Small intestine (tissue), 7 donors: Measurements from ENCODE around the gene TAS1R2. TPM values are rescaled to one million over a fixed set of nuclear protein-coding genes. Genes with fewer than 3 reads are reported as not detected.

Experiments
- DNase-seq, 2 donors: peaks; one replicate each; pipeline versions ENCODE4 v3.0.0 to v3.0.0-alpha.2; 2013
- FAIRE-seq: peaks from 2 replicates; lab custom pipeline; 2012; peaks lifted over from hg19 to GRCh38; lab: Jason Lieb, UNC
- H3K27ac ChIP-seq, 3 donors: one replicate each; pipeline ENCODE4 v1.5.1; 2013; ENCODE audit warnings: low read length in 2 of 3, mild to moderate bottlenecking in 2 of 3, control low read depth in 1 of 3, inconsistent platforms in 1 of 3, low read depth in 1 of 3, moderate library complexity in 1 of 3
- H3K27me3 ChIP-seq, 3 donors: one replicate each; pipeline ENCODE4 v1.6.1; 2013; ENCODE audit warnings: low read length in 3 of 3, inconsistent platforms in 1 of 3; ENCODE audit not compliant: control insufficient read depth in 3 of 3, insufficient read depth in 3 of 3
- H3K36me3 ChIP-seq, 3 donors: one replicate each; pipeline ENCODE4 v1.6.1; 2013; ENCODE audit warnings: low read length in 3 of 3, inconsistent platforms in 1 of 3, low read depth in 1 of 3, mild to moderate bottlenecking in 1 of 3, moderate library complexity in 1 of 3; ENCODE audit not compliant: control insufficient read depth in 3 of 3, insufficient read depth in 2 of 3
- H3K4me1 ChIP-seq, 3 donors: one replicate each; pipeline ENCODE4 v1.6.1; 2013; ENCODE audit warnings: low read length in 2 of 3, inconsistent platforms in 1 of 3, low read depth in 1 of 3, mild to moderate bottlenecking in 1 of 3, moderate library complexity in 1 of 3; ENCODE audit not compliant: control insufficient read depth in 3 of 3, insufficient read depth in 2 of 3
- H3K4me3 ChIP-seq, 3 donors: one replicate each; pipeline ENCODE4 v1.5.1; 2013; ENCODE audit warnings: low read length in 3 of 3, control low read depth in 1 of 3, inconsistent platforms in 1 of 3, low read depth in 1 of 3, mild to moderate bottlenecking in 1 of 3, moderate library complexity in 1 of 3
- H3K9me3 ChIP-seq, 2 donors: one replicate each; pipeline ENCODE4 v1.6.1; 2013; ENCODE audit warnings: low read depth in 1 of 2, low read length in 1 of 2; ENCODE audit not compliant: control insufficient read depth in 2 of 2, insufficient read depth in 1 of 2
- WGBS, 3 donors: extraction: QIAGEN DNeasy Blood & Tissue Kit; methylation state at CpG; one replicate each; pipeline ENCODE4 v1.1.7; 2013; 5-methylcytosine and 5-hydroxymethylcytosine counted together
- polyA plus RNA-seq, 4 donors: library from polyadenylated mRNA; stranded (reverse) in 3 of 4; unstranded in 1 of 4; fragments of 200-250 nt in 3 of 4; fragments of 120-200 nt in 1 of 4; gene quantifications; one replicate each; pipeline versions ENCODE4 v1.2.1 to v1.2.3, GENCODE V29; 2013
- donor health status: healthy with polysubstance abuse.
- donor health status: control.
- donor health status: control.
- donor health status: Bipolar disorder and iron deficiency.
- donor health status: healthy.

The TAS1R2 gene
- polyA plus RNA-seq, 4 donors = not detected

DNA sequence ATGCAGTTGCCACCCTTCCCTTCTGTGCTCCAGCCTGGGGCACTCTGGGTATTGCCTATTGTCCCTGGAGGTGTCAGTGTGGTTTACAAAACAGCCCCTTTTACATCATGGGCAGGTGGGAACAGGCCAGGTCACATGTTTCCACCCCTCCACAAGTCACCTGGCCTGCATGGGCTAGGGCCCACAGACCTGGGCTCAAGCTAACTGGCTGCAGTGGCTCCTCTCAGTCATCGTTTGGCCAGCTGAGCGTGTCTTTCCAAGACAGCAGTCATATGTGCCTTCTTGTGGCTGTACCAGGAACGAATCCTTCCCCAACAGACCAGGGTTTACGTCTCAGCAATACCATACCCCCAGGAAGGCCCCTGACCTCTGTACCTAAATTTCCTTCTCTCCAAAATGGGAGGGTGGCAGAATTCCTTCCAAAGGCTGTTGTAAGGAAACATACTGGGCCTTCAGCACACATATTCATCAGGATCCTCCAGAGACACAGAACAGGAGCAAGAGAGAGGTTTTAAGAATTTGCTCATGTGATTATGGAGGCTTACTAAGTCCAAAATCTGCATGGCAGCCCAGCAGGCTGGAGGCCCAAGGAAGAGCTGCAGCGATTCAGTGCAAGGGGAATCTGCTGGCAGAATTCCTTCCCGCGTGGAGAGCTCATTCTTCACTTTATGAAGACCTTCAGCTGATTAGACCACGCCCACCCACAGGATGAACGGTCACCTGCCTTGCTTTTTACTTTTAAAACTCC is 10.6 kb upstream of the TAS1R2 start:
- no peaks in the 10 kb centered on the region for H3K4me1 ChIP-seq
- DNase-seq = no peak
- no peak overlapping the region for H3K4me3 ChIP-seq
- H3K27ac ChIP-seq = no peak overlapping the region
- no peak for FAIRE-seq
- 41 to 61% (median 58%) methylated on average over 9 of the region's 9 CpGs for WGBS, 3 donors
- H3K27me3 ChIP-seq = no peaks in the 10 kb centered on the region
- no peaks in the 10 kb centered on the region for H3K9me3 ChIP-seq
- no peaks in the 10 kb centered on the region for H3K36me3 ChIP-seq

DNA sequence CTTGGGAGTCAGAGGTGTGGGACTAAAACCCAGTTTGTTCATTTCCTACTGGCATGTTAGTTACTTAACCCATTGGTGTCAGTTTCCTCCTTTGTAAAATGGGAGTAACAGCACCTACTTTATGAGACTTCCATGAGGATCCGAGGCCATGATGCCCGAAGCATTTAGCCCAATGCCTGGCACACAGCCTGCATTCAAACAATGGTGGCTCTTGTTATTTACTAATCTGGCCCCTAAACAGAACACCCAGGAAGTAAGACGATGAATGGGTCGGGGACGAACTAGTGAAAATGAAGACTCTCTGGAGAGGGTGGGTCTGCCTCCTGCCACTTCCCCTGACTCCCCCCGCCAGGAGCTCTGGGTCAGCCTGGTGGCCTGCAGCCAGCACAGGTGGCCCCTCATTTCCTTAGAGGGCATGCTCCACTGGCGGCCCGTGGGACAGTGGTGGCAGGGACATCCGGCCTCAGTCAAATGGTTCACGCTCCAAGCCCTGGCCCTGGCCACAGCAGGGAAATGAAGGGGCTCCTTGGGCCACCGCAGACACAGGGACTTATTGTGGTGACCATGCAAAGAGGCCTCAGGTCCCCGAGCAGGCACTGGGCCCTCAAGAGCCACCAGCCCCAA is 9.5 kb upstream of the TAS1R2 start:
- FAIRE-seq (no peak), DNase-seq (no peak)
- no peaks in the 10 kb centered on the region for H3K4me1 ChIP-seq
- 73 to 76% (median 74%) methylated on average over 12 of the region's 12 CpGs for WGBS, 3 donors
- H3K9me3 ChIP-seq = no peaks in the 10 kb centered on the region
- no peaks in the 10 kb centered on the region for H3K36me3 ChIP-seq
- no peaks in the 10 kb centered on the region for H3K27me3 ChIP-seq
- H3K4me3 ChIP-seq = no peak overlapping the region
- H3K27ac ChIP-seq = no peak overlapping the region

DNA sequence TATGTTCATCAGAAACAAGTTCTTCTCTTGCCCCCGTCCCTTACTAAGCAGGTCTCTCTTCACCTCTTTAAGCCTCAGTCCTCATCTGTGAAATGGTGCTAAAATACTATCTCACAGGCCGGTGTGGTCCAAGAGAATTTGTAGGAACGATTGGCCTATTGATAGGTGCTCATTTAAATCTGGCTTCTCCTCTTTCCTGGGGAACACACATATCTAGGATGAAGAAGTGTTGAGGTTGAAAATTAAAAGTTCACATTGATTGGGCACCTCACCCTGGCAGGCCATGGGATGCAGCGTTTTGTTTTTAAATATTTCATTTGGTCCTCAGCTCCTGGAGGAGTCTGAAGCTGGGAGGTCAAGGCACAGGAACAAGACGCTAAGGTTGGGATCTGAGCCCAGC is 8.9 kb upstream of the TAS1R2 start:
- no peaks in the 10 kb centered on the region for H3K36me3 ChIP-seq
- H3K27ac ChIP-seq = no peak overlapping the region
- FAIRE-seq = no peak
- no peak overlapping the region for H3K4me3 ChIP-seq
- no peaks in the 10 kb centered on the region for H3K9me3 ChIP-seq
- H3K27me3 ChIP-seq = no peaks in the 10 kb centered on the region
- no peak for DNase-seq
- 71 to 81% (median 79%) methylated on average over 5 of the region's 5 CpGs for WGBS, 3 donors
- H3K4me1 ChIP-seq = no peaks in the 10 kb centered on the region

DNA sequence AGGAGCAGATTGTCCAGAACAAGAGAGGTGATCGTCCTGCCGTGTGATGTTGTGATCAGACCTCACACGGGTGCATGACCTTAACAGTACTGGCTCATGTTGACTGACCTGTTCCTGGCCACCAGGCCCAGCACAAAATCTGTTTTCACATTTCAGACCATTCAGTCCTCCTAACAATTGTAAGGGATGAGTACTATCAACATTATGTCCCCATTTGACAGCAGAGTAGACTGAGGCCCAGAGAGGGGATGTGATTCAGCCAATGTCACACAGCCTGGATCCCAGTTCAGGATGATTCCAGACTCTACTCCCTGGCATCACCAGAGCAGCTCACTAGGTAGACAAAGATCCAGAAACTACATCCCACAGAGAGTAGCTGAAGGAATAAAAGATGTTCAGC is 7.4 kb upstream of the TAS1R2 start:
- no peak for FAIRE-seq
- no peak for DNase-seq
- 80 to 87% (median 86%) methylated on average over 3 of the region's 3 CpGs for WGBS, 3 donors

DNA sequence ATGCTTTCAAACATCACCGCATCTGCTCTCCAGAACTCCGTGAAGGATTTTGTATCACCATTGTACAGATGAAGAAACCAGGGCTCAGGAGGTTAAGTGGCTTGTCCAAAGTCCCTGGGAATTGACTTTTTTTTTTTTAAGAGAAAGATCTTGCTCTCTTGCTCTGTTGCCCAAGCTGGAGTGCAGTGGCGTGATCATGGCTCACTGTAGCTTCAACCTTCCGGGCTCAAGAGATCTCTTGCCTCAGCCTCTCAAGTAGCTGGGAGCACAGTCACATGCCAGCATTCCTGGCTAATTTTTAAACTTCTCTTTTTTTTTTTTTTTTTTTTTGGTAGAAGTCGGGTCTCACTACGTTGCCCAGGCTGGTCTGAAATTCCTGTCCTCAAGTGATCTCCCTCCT is 6.9 kb upstream of the TAS1R2 start:
- FAIRE-seq (no peak), DNase-seq (no peak)
- H3K27ac ChIP-seq = no peak overlapping the region
- H3K4me1 ChIP-seq = no peaks in the 10 kb centered on the region
- H3K9me3 ChIP-seq = no peaks in the 10 kb centered on the region
- 50 to 77% (median 74%) methylated on average over 6 of the region's 6 CpGs for whole genome bisulfite sequencing, 3 donors
- no peaks in the 10 kb centered on the region for H3K27me3 ChIP-seq
- H3K36me3 ChIP-seq = no peaks in the 10 kb centered on the region
- no peak overlapping the region for H3K4me3 ChIP-seq

More for the DNA sequence above, 7.4 kb upstream of the TAS1R2 start:
- H3K4me1 ChIP-seq = no peaks in the 10 kb centered on the region
- no peak overlapping the region for H3K4me3 ChIP-seq
- H3K27me3 ChIP-seq = no peaks in the 10 kb centered on the region
- no peaks in the 10 kb centered on the region for H3K36me3 ChIP-seq
- no peaks in the 10 kb centered on the region for H3K9me3 ChIP-seq
- H3K27ac ChIP-seq = no peak overlapping the region

DNA sequence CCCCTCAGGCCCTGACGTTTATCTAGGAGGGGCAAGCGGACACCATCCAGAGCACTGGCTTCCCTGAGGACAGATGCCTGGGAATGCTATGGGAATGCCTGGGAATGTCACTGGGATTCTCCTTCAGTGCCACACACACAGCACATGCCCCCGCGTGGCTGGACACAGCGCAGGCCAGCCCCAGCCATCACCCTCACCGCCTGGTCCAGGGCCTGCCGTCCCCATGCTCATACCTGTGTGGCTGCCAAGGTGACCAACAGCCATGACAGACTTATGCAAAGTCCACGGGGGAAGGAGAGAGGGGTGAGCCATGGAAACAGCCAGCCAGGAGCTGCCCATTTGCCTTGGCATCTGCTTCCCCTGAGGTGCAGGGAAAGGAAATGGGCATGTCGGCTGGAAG is 5.7 kb upstream of the TAS1R2 start:
- FAIRE-seq (no peak), DNase-seq (no peak)
- Histone ChIP-seq H3K4me3 (no peak overlapping the region), H3K36me3 (no peaks in the 10 kb centered on the region), H3K27ac (no peak overlapping the region), H3K4me1 (no peaks in the 10 kb centered on the region), H3K27me3 (no peaks in the 10 kb centered on the region), H3K9me3 (no peaks in the 10 kb centered on the region)
- 75 to 83% (median 80%) methylated on average over 9 of the region's 9 CpGs for WGBS, 3 donors

DNA sequence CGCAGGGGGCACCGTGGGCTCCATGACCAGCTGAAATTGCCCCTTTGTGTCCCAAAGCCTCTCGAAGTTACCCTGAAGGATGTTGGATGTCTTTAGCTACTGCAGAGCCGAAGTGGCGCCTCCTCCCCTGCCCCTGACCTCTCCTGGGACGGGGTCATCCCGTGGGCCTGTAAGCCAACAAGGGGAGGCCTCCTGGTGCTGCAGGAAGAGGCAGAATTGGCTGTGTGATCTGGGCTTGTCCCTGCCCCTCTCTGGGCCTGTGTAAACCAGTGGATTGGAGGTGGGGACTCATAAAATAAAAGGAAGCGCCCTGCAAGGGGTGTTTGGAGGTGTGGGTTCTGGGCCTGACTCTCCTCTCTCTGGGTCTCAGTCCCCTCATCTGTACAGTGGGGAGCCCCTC is 2.1 kb upstream of the TAS1R2 start:
- H3K36me3 ChIP-seq = no peaks in the 10 kb centered on the region
- FAIRE-seq (no peak), DNase-seq (no peak)
- no peak overlapping the region for H3K4me3 ChIP-seq
- H3K27me3 ChIP-seq = no peaks in the 10 kb centered on the region
- WGBS, 3 donors = 57 to 68% (median 66%) methylated on average over 8 of the region's 8 CpGs
- no peaks in the 10 kb centered on the region for H3K9me3 ChIP-seq
- H3K4me1 ChIP-seq = no peaks in the 10 kb centered on the region
- H3K27ac ChIP-seq = no peak overlapping the region

DNA sequence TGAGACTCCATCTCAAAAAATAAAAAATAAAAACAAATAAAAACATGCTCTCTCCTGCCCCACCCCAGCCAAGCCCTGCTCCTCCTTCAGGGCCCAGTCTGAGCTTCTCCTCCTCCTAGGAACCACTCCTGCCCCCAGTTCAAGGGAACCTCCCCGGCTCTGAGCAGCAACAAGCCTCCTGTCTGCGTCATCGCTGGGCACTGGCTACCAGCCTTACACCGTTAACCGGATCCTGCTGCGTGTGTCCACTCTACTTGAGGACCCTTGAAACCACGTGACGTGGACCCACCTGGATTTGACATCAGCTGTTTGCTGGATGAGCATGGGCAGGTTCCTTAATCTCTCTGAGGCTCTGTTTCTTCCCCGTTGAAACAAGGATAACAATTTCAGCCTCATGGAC is 1.6 kb upstream of the TAS1R2 start:
- Histone ChIP-seq H3K4me3 (no peak overlapping the region), H3K27me3 (no peaks in the 10 kb centered on the region), H3K4me1 (no peaks in the 10 kb centered on the region), H3K36me3 (no peaks in the 10 kb centered on the region), H3K27ac (no peak overlapping the region), H3K9me3 (no peaks in the 10 kb centered on the region)
- DNase-seq = no peak
- WGBS, 3 donors = 67 to 74% (median 73%) methylated on average over 9 of the region's 9 CpGs
- no peak for FAIRE-seq
